ENCODE data around the gene KRT23.

- TF ChIP-seq CTCF (IDR thresholded peaks at IDR 0.05; ENCODE audit: low read depth, low read length), result no peak
- TF ChIP-seq POLR2A (IDR thresholded peaks at IDR 0.05; ENCODE audit: extremely low read depth, insufficient read length), result no peak
- TF ChIP-seq MYC (IDR thresholded peaks at IDR 0.05; ENCODE audit: low read depth, low read length), result no peak
These were observed 59.4 kb downstream of the KRT23 start for GRCh38 chr17:40878044-40878443.
